GM12892 (cell line): Measurements from ENCODE around the gene LRP2.

Source experiments
- POLR2A ChIP-seq: IDR thresholded peaks from 2 replicates; pipeline ENCODE4 v1.6.1; 2011; ENCODE audit warnings: low read depth, low read length, control low read depth
- POLR2AphosphoS5 ChIP-seq: IDR thresholded peaks from 2 replicates; pipeline ENCODE4 v1.6.1; 2011; ENCODE audit warnings: low read depth, low read length, control low read depth

GRCh38 chr2:169362118-169362893 is at the start of gene LRP2:
- TF ChIP-seq POLR2AphosphoS5, result no peak
- no peak for TF ChIP-seq POLR2A
